KG1 (cell line): ENCODE measurements around the gene SLPI.

Source experiments
- DNase-seq: peaks from one replicate; lab custom pipeline; 2025; lab: John Stamatoyannopoulos, UW

The SLPI gene

DNA sequence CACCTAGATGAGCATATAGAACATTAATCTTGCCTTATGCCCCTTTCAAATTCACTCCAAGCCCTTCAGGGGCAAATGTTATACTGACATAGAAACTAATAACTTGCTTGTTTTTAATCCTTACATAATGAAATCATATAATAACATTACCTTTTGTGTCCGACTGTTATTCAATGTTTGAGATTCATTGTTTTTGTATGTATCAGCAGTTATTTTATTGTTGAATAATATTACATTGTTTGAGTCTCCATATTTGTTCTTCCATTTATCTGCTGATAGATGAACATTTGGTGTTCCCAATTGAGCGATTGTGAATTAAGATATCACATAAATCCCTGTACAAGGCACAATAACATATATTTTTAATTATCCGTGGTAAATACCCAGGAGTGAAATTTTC lies 41.5 kb downstream of the SLPI start:
- no peak for DNase-seq

DNA sequence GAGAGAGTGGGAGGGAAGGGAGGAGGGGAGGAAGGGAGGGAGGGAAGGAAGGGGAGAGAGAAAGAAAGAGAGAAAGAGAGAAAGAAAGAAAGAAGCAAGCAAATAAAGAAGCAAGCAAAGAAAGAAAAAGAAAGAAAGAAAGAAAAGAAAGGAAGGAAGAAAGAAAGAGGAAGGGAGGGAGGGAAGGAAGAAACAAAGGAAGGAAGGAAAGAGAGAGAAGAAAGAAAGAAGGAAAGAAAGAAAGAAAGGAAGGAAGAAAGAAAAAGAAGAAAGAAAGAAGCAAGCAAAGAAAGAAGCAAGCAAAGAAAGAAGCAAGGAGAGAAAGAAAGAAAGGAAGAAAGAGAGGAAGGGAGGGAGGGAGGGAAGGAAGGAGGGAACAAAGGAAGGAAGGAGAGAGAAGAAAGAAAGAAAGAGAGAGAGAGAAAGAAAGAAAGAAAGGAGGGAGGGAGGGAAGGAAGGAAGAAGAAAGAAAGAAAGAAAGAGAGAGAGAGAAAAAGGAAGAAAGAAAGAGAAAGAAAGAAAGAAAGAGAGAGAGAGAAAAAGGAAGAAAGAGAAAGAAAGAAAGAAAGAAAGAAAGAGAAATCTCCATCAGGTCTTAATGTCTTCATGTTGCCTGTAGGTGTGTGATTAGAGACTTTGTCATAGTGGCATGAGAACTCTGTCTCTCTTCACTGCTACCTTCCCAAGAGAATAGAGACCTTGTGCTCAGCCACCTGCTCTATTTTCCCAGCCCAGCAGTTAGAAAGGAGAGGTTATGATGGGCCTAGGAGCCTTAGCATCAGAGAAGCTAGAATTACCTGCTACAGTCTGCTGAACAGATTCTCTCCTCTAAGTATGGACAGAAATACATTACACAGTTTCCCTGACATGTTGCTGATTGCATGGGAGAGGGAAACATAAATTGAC lies 42.5 kb downstream of the SLPI start:
- no peak for DNase-seq

DNA sequence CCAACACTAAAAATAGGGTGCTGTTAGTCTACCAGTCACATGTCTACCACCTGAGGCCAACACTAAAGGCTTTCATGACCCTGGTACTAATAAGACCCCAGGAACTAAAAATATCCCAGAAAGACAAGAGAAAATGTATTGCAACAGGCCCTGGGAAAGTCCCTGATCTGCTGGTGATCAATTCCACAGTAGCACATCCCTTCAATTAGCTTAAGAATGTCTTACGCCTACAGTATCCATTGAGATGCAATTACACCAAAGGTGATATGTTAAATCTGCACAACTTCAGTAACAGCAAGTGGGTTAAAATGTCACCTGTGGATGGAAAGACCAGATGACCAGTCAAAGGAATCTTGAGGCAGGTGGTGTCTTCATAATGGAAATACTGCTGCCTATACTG lies 44.4 kb downstream of the SLPI start:
- DNase-seq, result no peak

DNA sequence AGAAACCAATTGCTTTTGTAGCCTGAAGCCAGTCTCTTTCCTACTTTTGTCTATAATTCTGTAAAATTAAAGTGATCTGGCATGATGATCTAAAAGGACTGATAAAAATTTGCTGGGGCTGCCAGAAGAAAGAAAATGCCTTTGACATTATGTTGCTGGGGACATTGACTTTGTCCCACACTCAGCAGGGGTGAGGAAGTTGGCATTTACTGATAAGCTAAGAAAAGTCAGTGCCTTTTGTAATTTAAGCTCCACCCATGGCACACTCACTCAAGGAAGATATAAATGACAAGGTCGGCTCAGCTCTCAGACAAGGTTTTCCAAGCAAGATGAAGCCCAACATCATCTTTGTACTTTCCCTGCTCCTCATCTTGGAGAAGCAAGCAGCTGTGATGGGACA lies 47.6 kb downstream of the SLPI start, which contains the start of gene SEMG1:
TSS of gene SEMG1 (plus strand) at position 309 of the 400 bp plus-strand sequence. CDS start at position 330, 21 bp downstream.
- DNase-seq, result no peak
